K562 (cell line): ENCODE data around the gene KLHL22. TPM values are rescaled to one million over a fixed set of nuclear protein-coding genes. Genes with fewer than 3 reads are reported as not detected.

Experiments used
- CTBP1 ChIP-seq: fragments of 450-650 bp; IDR thresholded peaks from 2 replicates; pipeline ENCODE4 v1.6.1; 2016; ENCODE audit warnings: borderline replicate concordance
- DMBX1 ChIP-seq: fragments of 250-450 bp; sonication (Bioruptor Pico); IDR thresholded peaks from 2 replicates; pipeline ENCODE4 v1.8.0; 2022; ENCODE audit warnings: inconsistent platforms, mild to moderate bottlenecking, moderate library complexity, borderline replicate concordance
- FOXJ2 ChIP-seq: fragments of 200-800 bp; sonication (Bioruptor generic); IDR thresholded peaks from 2 replicates; pipeline ENCODE4 v1.6.1; 2016; ENCODE audit warnings: missing genetic modification characterization, missing compliant biosample characterization
- MCM5 ChIP-seq: fragments of 450-650 bp; IDR thresholded peaks from 2 replicates; pipeline ENCODE4 v1.6.1; 2016; ENCODE audit warnings: low read depth
- MED1 ChIP-seq: sonication (generic); formaldehyde crosslinking; IDR thresholded peaks from 2 replicates; pipeline ENCODE4 v1.8.1; 2023; ENCODE audit warnings: missing genetic modification reagents, borderline replicate concordance
- PCBP2 ChIP-seq: fragments of 200-400 bp; formaldehyde crosslinking; IDR thresholded peaks from 2 replicates; pipeline ENCODE4 v1.6.1; 2018; ENCODE audit warnings: low read length, low read depth, mild to moderate bottlenecking, moderate library complexity; ENCODE audit not compliant: poor library complexity, severe bottlenecking
- POLR2B ChIP-seq: fragments of 450-650 bp; IDR thresholded peaks from 2 replicates; pipeline ENCODE4 v1.6.1; 2018; ENCODE audit warnings: low read depth; ENCODE audit not compliant: partially characterized antibody
- TCF15 ChIP-seq: fragments of 250-450 bp; sonication (Bioruptor Pico); IDR thresholded peaks from 2 replicates; pipeline ENCODE4 v1.8.0; 2022; ENCODE audit warnings: moderate library complexity, mild to moderate bottlenecking, inconsistent platforms
- TEAD2 ChIP-seq: fragments of 450-650 bp; IDR thresholded peaks from 2 replicates; pipeline ENCODE4 v1.6.1; 2016; ENCODE audit warnings: missing genetic modification characterization, control low read depth, missing compliant biosample characterization
- TEAD4 ChIP-seq, 2 experiments: sonication (generic) in 1 of 2; formaldehyde crosslinking in 1 of 2; IDR thresholded peaks; 2 replicates each; pipeline versions ENCODE4 v1.6.1 to v1.8.0; 2012 to 2022; ENCODE audit warnings: borderline replicate concordance in 1 of 2, inconsistent platforms in 1 of 2, low read length in 1 of 2, mild to moderate bottlenecking in 1 of 2, missing genetic modification reagents in 1 of 2
- XRCC4 ChIP-seq: IDR thresholded peaks from one replicate; pipeline ENCODE4 v1.6.1; 2011; ENCODE audit not compliant: insufficient read depth, insufficient read length; ENCODE audit errors: extremely low read depth
- ZBTB43 ChIP-seq: sonication (generic); formaldehyde crosslinking; IDR thresholded peaks from 2 replicates; pipeline ENCODE4 v1.8.0; 2023; ENCODE audit warnings: mild to moderate bottlenecking, missing genetic modification reagents
- ZFP1 ChIP-seq: fragments of 450-650 bp; formaldehyde crosslinking; IDR thresholded peaks from 2 replicates; pipeline ENCODE4 v1.4.0; 2020; ENCODE audit warnings: mild to moderate bottlenecking, mixed read lengths
- ZNF212 ChIP-seq: fragments of 450-650 bp; formaldehyde crosslinking; IDR thresholded peaks from 2 replicates; pipeline ENCODE4 v1.4.0; 2020; ENCODE audit warnings: mild to moderate bottlenecking
- ZNF354B ChIP-seq: fragments of 250-450 bp; sonication (Bioruptor Pico); IDR thresholded peaks from 2 replicates; pipeline ENCODE4 v1.4.0; 2020
- polyA plus RNA-seq, 8 experiments: library from polyadenylated mRNA; depleted of rRNA in 4 of 8; stranded (reverse) in 5 of 8; unstranded in 3 of 8; fragments of >200 nt; fragmentation: Nextera tagmentation in 2 of 8; fragmentation: Illumina TruSeq in 1 of 8; extraction: Ambion mirVana in 2 of 8; extraction: Trizol in 1 of 8; gene quantifications; 2 replicates each; pipeline versions ENCODE4 v1.2.1 to v1.2.3, GENCODE V29; 2011 to 2014; ENCODE audit warnings: inconsistent platforms in 1 of 8, missing spikeins in 1 of 8
- total RNA-seq, 7 experiments: library from RNA; depleted of rRNA in 6 of 7; stranded (reverse); fragments of >200 nt in 6 of 7; fragmentation: Illumina TruSeq in 2 of 7; extraction: Trizol in 2 of 7; gene quantifications; 2 replicates each; pipeline versions ENCODE4 v1.2.1 to v1.2.3, GENCODE V29; 2011 to 2021; ENCODE audit warnings: low replicate concordance in 1 of 7
- TF ChIP-seq, protein P1 (sequence below): fragments of 200-800 bp; sonication (Bioruptor generic); IDR thresholded peaks from 2 replicates; pipeline ENCODE4 v1.6.1; 2016; ENCODE audit warnings: missing genetic modification characterization, missing compliant biosample characterization
- TF ChIP-seq, protein P2 (sequence below): fragments of 450-650 bp; formaldehyde crosslinking; IDR thresholded peaks from 2 replicates; pipeline ENCODE4 v1.4.0; 2020; ENCODE audit warnings: mild to moderate bottlenecking, mixed read lengths
- TF ChIP-seq, protein P3 (sequence below): fragments of 450-650 bp; conservative IDR thresholded peaks from 2 replicates; pipeline ENCODE4 v1.6.1; 2016; ENCODE audit warnings: missing genetic modification characterization, low read depth, mild to moderate bottlenecking, missing compliant biosample characterization, moderate library complexity

The KLHL22 gene
- total and polyA plus RNA-seq, 9 of the 15 experiments (the other 6 are each of a cell fraction or from before 2014, with no cell fraction given), result 1.3 to 25.6 (median 15.2) TPM

DNA sequence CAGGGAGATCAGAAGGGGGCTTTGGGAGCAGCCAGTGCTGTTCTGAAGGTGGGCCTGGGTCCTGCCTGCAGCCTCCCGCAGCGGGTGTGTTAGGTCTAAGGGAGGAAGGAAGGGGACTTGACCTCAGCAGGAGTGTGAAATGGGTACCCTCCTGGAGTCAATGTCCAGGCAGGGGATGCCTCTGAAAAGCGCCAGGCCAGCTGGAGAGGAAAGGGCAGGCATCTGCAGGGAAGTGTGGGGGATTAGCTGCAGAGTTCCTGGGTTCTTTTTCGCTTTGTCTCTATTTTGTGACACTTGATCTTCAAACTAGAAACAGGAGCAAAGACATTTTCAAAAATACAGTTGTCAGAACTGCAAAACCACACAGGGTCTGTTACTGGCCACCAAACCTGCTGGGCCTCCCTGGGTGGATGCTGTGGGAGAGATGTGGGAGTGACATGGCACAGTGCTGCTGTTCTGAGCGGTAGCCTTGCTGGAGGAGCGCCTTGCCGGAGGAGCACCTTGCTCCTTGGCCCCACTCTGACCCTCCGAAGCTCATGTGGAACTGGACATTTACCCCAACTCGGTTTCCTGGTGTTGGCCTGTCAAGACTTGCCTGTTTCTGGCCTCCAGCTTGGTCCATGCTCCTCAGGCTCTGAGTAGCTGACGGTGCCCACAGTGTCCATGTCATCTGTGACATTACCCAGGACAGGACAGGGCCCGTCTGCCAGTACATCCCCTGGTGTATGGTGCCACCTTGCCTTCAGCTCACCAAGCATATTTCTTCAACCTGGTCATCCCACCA lies 37.7 kb upstream of the KLHL22 start (continued):
- no peak for TF ChIP-seq ZBTB43 (CRISPR knock-in tag)
- TF ChIP-seq FOXJ2, result no peak
- no peak for TF ChIP-seq DMBX1 (CRISPR knock-in tag)
- no peak for TF ChIP-seq MED1 (CRISPR knock-in tag)
- TF ChIP-seq ZNF354B (CRISPR knock-in tag), result no peak
- TF ChIP-seq, protein P1, sequence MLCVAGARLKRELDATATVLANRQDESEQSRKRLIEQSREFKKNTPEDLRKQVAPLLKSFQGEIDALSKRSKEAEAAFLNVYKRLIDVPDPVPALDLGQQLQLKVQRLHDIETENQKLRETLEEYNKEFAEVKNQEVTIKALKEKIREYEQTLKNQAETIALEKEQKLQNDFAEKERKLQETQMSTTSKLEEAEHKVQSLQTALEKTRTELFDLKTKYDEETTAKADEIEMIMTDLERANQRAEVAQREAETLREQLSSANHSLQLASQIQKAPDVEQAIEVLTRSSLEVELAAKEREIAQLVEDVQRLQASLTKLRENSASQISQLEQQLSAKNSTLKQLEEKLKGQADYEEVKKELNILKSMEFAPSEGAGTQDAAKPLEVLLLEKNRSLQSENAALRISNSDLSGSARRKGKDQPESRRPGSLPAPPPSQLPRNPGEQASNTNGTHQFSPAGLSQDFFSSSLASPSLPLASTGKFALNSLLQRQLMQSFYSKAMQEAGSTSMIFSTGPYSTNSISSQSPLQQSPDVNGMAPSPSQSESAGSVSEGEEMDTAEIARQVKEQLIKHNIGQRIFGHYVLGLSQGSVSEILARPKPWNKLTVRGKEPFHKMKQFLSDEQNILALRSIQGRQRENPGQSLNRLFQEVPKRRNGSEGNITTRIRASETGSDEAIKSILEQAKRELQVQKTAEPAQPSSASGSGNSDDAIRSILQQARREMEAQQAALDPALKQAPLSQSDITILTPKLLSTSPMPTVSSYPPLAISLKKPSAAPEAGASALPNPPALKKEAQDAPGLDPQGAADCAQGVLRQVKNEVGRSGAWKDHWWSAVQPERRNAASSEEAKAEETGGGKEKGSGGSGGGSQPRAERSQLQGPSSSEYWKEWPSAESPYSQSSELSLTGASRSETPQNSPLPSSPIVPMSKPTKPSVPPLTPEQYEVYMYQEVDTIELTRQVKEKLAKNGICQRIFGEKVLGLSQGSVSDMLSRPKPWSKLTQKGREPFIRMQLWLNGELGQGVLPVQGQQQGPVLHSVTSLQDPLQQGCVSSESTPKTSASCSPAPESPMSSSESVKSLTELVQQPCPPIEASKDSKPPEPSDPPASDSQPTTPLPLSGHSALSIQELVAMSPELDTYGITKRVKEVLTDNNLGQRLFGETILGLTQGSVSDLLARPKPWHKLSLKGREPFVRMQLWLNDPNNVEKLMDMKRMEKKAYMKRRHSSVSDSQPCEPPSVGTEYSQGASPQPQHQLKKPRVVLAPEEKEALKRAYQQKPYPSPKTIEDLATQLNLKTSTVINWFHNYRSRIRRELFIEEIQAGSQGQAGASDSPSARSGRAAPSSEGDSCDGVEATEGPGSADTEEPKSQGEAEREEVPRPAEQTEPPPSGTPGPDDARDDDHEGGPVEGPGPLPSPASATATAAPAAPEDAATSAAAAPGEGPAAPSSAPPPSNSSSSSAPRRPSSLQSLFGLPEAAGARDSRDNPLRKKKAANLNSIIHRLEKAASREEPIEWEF (CRISPR knock-in tag), result no peak
- TF ChIP-seq TCF15 (CRISPR knock-in tag), result no peak
- TF ChIP-seq, protein P2, sequence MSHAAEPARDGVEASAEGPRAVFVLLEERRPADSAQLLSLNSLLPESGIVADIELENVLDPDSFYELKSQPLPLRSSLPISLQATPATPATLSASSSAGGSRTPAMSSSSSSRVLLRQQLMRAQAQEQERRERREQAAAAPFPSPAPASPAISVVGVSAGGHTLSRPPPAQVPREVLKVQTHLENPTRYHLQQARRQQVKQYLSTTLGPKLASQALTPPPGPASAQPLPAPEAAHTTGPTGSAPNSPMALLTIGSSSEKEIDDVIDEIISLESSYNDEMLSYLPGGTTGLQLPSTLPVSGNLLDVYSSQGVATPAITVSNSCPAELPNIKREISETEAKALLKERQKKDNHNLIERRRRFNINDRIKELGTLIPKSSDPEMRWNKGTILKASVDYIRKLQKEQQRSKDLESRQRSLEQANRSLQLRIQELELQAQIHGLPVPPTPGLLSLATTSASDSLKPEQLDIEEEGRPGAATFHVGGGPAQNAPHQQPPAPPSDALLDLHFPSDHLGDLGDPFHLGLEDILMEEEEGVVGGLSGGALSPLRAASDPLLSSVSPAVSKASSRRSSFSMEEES (CRISPR knock-in tag), result no peak
- TF ChIP-seq ZNF212, result no peak
- no peak for TF ChIP-seq TEAD4 (IDR thresholded peaks at IDR 0.05; ENCODE audit: low read length)
- TF ChIP-seq TEAD4 (CRISPR knock-in tag; IDR thresholded peaks at IDR 0.05; ENCODE audit: borderline replicate concordance), result 0 out of 2 replicates have a peak, but pooled peaks have one; percentile 70
- no peak for TF ChIP-seq ZFP1 (CRISPR knock-in tag)
- TF ChIP-seq CTBP1, result no peak
- TF ChIP-seq TEAD2 (tag), result no peak
- TF ChIP-seq PCBP2, result no peak
- TF ChIP-seq XRCC4, result no peak
- no peak for TF ChIP-seq MCM5
- TF ChIP-seq POLR2B, result peak; percentile 12
- TF ChIP-seq, protein P3, sequence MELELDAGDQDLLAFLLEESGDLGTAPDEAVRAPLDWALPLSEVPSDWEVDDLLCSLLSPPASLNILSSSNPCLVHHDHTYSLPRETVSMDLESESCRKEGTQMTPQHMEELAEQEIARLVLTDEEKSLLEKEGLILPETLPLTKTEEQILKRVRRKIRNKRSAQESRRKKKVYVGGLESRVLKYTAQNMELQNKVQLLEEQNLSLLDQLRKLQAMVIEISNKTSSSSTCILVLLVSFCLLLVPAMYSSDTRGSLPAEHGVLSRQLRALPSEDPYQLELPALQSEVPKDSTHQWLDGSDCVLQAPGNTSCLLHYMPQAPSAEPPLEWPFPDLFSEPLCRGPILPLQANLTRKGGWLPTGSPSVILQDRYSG, result no peak
